H9 (cell line): ENCODE results near the gene YPEL5. TPM values are rescaled to one million over a fixed set of nuclear protein-coding genes. Genes with fewer than 3 reads are reported as not detected.

Source experiments
- DNase-seq: peaks from one replicate; pipeline ENCODE4 v3.0.0-alpha.2; 2017
- H2AFZ ChIP-seq: one replicate; pipeline ENCODE4 v1.6.1; 2013; ENCODE audit warnings: mild to moderate bottlenecking, low read length, control low read depth, moderate library complexity
- H2AK5ac ChIP-seq: 2 replicates; pipeline ENCODE4 v1.6.1; 2013; ENCODE audit warnings: low read length, control low read depth, mixed read lengths; ENCODE audit not compliant: insufficient read length
- H2BK120ac ChIP-seq: one replicate; pipeline ENCODE4 v1.6.1; 2013; ENCODE audit warnings: low read depth, mild to moderate bottlenecking, low read length, control low read depth, inconsistent platforms; ENCODE audit not compliant: poor library complexity, severe bottlenecking
- H2BK12ac ChIP-seq: 2 replicates; pipeline ENCODE4 v1.6.1; 2013; ENCODE audit warnings: low read length, control low read depth, mixed read lengths, low read depth; ENCODE audit not compliant: insufficient read length
- H2BK15ac ChIP-seq: 2 replicates; pipeline ENCODE4 v1.6.1; 2013; ENCODE audit warnings: low read depth, low read length, control low read depth
- H2BK20ac ChIP-seq: one replicate; pipeline ENCODE4 v1.6.1; 2013; ENCODE audit warnings: low read depth, mild to moderate bottlenecking, low read length, control low read depth, inconsistent platforms; ENCODE audit not compliant: poor library complexity, severe bottlenecking
- H2BK5ac ChIP-seq: 2 replicates; pipeline ENCODE4 v1.6.1; 2013; ENCODE audit warnings: low read length, control low read depth, mixed read lengths; ENCODE audit not compliant: insufficient read length
- H3K14ac ChIP-seq: 2 replicates; pipeline ENCODE4 v1.6.1; 2013; ENCODE audit warnings: low read length, control low read depth; ENCODE audit not compliant: insufficient read depth
- H3K18ac ChIP-seq: 2 replicates; pipeline ENCODE4 v1.6.1; 2013; ENCODE audit warnings: low read depth, mild to moderate bottlenecking, mixed read lengths, low read length, control low read depth; ENCODE audit not compliant: insufficient read length
- H3K23ac ChIP-seq: 2 replicates; pipeline ENCODE4 v1.6.1; 2013; ENCODE audit warnings: low read length, control low read depth, mixed read lengths, low read depth; ENCODE audit not compliant: insufficient read length
- H3K23me2 ChIP-seq: 2 replicates; pipeline ENCODE4 v1.6.1; 2013; ENCODE audit warnings: low read depth, mild to moderate bottlenecking, mixed read lengths, low read length, control low read depth; ENCODE audit not compliant: insufficient read length, poor library complexity, severe bottlenecking
- H3K27ac ChIP-seq: 2 replicates; pipeline ENCODE4 v1.5.1; 2013; ENCODE audit warnings: low read length, control low read depth, mixed read lengths, low read depth; ENCODE audit not compliant: insufficient read length
- H3K27me3 ChIP-seq: 2 replicates; pipeline ENCODE4 v1.6.1; 2013; ENCODE audit warnings: low read length, control low read depth, inconsistent platforms; ENCODE audit not compliant: insufficient read depth
- H3K4ac ChIP-seq: 2 replicates; pipeline ENCODE4 v1.6.1; 2013; ENCODE audit warnings: low read depth, mild to moderate bottlenecking, control low read depth, inconsistent platforms, low read length, moderate library complexity
- H3K4me1 ChIP-seq: 2 replicates; pipeline ENCODE4 v1.6.1; 2013; ENCODE audit warnings: low read length, control low read depth, inconsistent platforms; ENCODE audit not compliant: insufficient read depth
- H3K4me2 ChIP-seq: 2 replicates; pipeline ENCODE4 v1.6.1; 2013; ENCODE audit warnings: low read length, control low read depth, mixed read lengths; ENCODE audit not compliant: insufficient read length, insufficient read depth
- H3K56ac ChIP-seq: 2 replicates; pipeline ENCODE4 v1.6.1; 2013; ENCODE audit warnings: low read depth, mild to moderate bottlenecking, mixed read lengths, low read length, control low read depth; ENCODE audit not compliant: insufficient read length
- H3K79me1 ChIP-seq: 2 replicates; pipeline ENCODE4 v1.6.1; 2013; ENCODE audit warnings: low read depth, mild to moderate bottlenecking, moderate library complexity, low read length, control low read depth, inconsistent platforms; ENCODE audit not compliant: insufficient read depth, poor library complexity, severe bottlenecking
- H3K79me2 ChIP-seq: 2 replicates; pipeline ENCODE4 v1.6.1; 2013; ENCODE audit warnings: low read length, control low read depth, inconsistent platforms; ENCODE audit not compliant: insufficient read depth
- H3K9ac ChIP-seq: 2 replicates; pipeline ENCODE4 v1.6.1; 2013; ENCODE audit warnings: low read length, control low read depth, mixed read lengths; ENCODE audit not compliant: insufficient read length; ENCODE audit errors: extremely low read depth
- H3K9me3 ChIP-seq: one replicate; pipeline ENCODE4 v1.6.1; 2013; ENCODE audit warnings: low read depth, low read length, inconsistent platforms; ENCODE audit not compliant: control insufficient read depth
- H3T11ph ChIP-seq: one replicate; pipeline ENCODE4 v1.6.1; 2013; ENCODE audit warnings: mild to moderate bottlenecking, low read length, control low read depth, inconsistent platforms
- H4K20me1 ChIP-seq: one replicate; pipeline ENCODE4 v1.6.1; 2013; ENCODE audit not compliant: control insufficient read depth, insufficient read length, insufficient read depth
- H4K5ac ChIP-seq: 2 replicates; pipeline ENCODE4 v1.6.1; 2013; ENCODE audit warnings: low read depth, mild to moderate bottlenecking, mixed read lengths, low read length, control low read depth; ENCODE audit not compliant: insufficient read length
- H4K8ac ChIP-seq: replicated peaks from 2 replicates; pipeline ENCODE4 v1.6.1; 2013; ENCODE audit warnings: low read length, control low read depth, mixed read lengths, low read depth; ENCODE audit not compliant: insufficient read length
- H4K91ac ChIP-seq: 2 replicates; pipeline ENCODE4 v1.6.1; 2013; ENCODE audit warnings: low read depth, mild to moderate bottlenecking, moderate library complexity, mixed read lengths, low read length, control low read depth; ENCODE audit not compliant: insufficient read length
- H3K27ac Mint-ChIP-seq, 3 experiments: 2 replicates in 2 of 3; 3 replicates in 1 of 3; pipeline ENCODE4 v1.8.0; 2020 to 2021; ENCODE audit warnings: mixed read lengths in 3 of 3, mild to moderate bottlenecking in 1 of 3, moderate library complexity in 1 of 3
- H3K27me3 Mint-ChIP-seq: 2 replicates; pipeline ENCODE4 v1.8.0; 2021; ENCODE audit warnings: low read depth, mild to moderate bottlenecking, moderate library complexity, mixed read lengths
- H3K36me3 Mint-ChIP-seq, 3 experiments: 2 replicates in 2 of 3; 3 replicates in 1 of 3; pipeline ENCODE4 v1.8.0; 2020 to 2021; ENCODE audit warnings: low read depth in 3 of 3, mixed read lengths in 3 of 3; ENCODE audit not compliant: insufficient read depth in 1 of 3
- H3K4me1 Mint-ChIP-seq, 2 experiments: 2 replicates each; pipeline ENCODE4 v1.8.0; 2020; ENCODE audit warnings: mixed read lengths in 2 of 2
- H3K4me3 Mint-ChIP-seq, 2 experiments: 2 replicates in 1 of 2; 3 replicates in 1 of 2; pipeline ENCODE4 v1.8.0; 2020 to 2021; ENCODE audit warnings: mild to moderate bottlenecking in 2 of 2, mixed read lengths in 2 of 2, moderate library complexity in 1 of 2
- H3K9me3 Mint-ChIP-seq, 2 experiments: 2 replicates in 1 of 2; 3 replicates in 1 of 2; pipeline ENCODE4 v1.8.0; 2020; ENCODE audit warnings: mild to moderate bottlenecking in 2 of 2, mixed read lengths in 2 of 2, moderate library complexity in 1 of 2
- WGBS: extraction: QIAGEN DNeasy Blood & Tissue Kit; methylation state at CpG from one replicate; pipeline ENCODE4 v1.1.7; 2013; ENCODE audit warnings: missing lambda C conversion rate, low lambda C conversion rate, mixed read lengths; ENCODE audit not compliant: insufficient read length; ENCODE audit errors: extremely low coverage; 5-methylcytosine and 5-hydroxymethylcytosine counted together
- total RNA-seq: library from RNA; stranded (reverse); gene quantifications from 2 replicates; pipeline ENCODE4 v1.2.1, GENCODE V29; 2021
- TF ChIP-seq, protein P1 (sequence below): fragments of 200-600 bp; sonication (generic); conservative IDR thresholded peaks from 3 replicates; pipeline ENCODE4 v1.8.0; 2021; ENCODE audit warnings: antibody characterized with exemption, mild to moderate bottlenecking

The YPEL5 gene
- total RNA-seq, 1 experiment from 2014 or later = 28.5 TPM

GRCh38 chr2:30147715-30148610, 1.2 kb downstream of the YPEL5 start:
- Histone ChIP-seq H3K14ac (no peak overlapping the region), H3K4me2 (peak overlapping the region; percentile 93), H3K9me3 (no peaks in the 10 kb centered on the region), H2BK15ac (no peak overlapping the region), H3K23ac (no peak overlapping the region), H3K4ac (no peak overlapping the region), H2BK20ac (no peak overlapping the region), H3K56ac (no peak overlapping the region), H3K79me1 (no peaks in the 10 kb centered on the region), H3K27ac (peak overlapping the region; percentile 51), H3K9ac (peak overlapping the region; percentile 61), H3K18ac (peak overlapping the region; percentile 86), H3K4me1 (peaks cover 3% of the 10 kb centered on the region; the same call in 1 of the 2 replicates), H4K91ac (no peak overlapping the region), H3T11ph (no peak overlapping the region), H4K5ac (no peak overlapping the region), H2BK5ac (no peak overlapping the region), H2BK12ac (no peak overlapping the region), H4K20me1 (no peaks in the 10 kb centered on the region), H3K27me3 (no peaks in the 10 kb centered on the region), H2AK5ac (no peak overlapping the region), H3K79me2 (no peaks in the 10 kb centered on the region), H4K8ac (no peak overlapping the region), H3K23me2 (peaks cover 8% of the 10 kb centered on the region), H2AFZ (no peak overlapping the region), H2BK120ac (no peak overlapping the region)
- Mint-ChIP-seq H3K36me3 (peaks cover 0 to 7% (median 5%) of the 10 kb centered on the region in 3 experiments; a peak in 4 of 7 replicates), H3K4me3 (peak overlapping the region; percentile 56 to 75), H3K27ac (peak overlapping the region; percentile 7 to 92 (median 89); a peak in 5 of 7 replicates), H3K4me1 (peaks cover 45 to 49% of the 10 kb centered on the region in 2 experiments), H3K9me3 (no peaks in the 10 kb centered on the region), H3K27me3 (peaks cover 8% of the 10 kb centered on the region)
- TF ChIP-seq, protein P1, sequence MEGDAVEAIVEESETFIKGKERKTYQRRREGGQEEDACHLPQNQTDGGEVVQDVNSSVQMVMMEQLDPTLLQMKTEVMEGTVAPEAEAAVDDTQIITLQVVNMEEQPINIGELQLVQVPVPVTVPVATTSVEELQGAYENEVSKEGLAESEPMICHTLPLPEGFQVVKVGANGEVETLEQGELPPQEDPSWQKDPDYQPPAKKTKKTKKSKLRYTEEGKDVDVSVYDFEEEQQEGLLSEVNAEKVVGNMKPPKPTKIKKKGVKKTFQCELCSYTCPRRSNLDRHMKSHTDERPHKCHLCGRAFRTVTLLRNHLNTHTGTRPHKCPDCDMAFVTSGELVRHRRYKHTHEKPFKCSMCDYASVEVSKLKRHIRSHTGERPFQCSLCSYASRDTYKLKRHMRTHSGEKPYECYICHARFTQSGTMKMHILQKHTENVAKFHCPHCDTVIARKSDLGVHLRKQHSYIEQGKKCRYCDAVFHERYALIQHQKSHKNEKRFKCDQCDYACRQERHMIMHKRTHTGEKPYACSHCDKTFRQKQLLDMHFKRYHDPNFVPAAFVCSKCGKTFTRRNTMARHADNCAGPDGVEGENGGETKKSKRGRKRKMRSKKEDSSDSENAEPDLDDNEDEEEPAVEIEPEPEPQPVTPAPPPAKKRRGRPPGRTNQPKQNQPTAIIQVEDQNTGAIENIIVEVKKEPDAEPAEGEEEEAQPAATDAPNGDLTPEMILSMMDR = peak; percentile 48; the same call in 2 of the 3 replicates
- WGBS = no CpG with 5 or more reads among the region's 50 CpGs
- DNase-seq = peak; percentile 85
